Endothelial cell of umbilical vein (primary cell): ENCODE results near the gene BTN3A1. TPM values are rescaled to one million over a fixed set of nuclear protein-coding genes. Genes with fewer than 3 reads are reported as not detected.

Experiments used
- BruUV-seq: library from RNA; stranded (reverse); fragments of 400-500 nt; replicated peaks from 2 replicates; lab custom pipeline; 2021; lab: Mats Ljungman, UMichigan
- CTCF ChIA-PET: fragments of 300-600, 350-600 bp; sonication (Branson Sonifier 250); formaldehyde crosslinking; loops from one replicate; lab custom pipeline; 2021; ENCODE audit warnings: antibody characterized with exemption, inconsistent platforms; lab: Charles Lee
- POLR2A ChIA-PET: fragments of 300-600, 350-600 bp; sonication (Branson Sonifier 250); formaldehyde crosslinking; loops from one replicate; lab custom pipeline; 2021; ENCODE audit warnings: antibody characterized with exemption, inconsistent platforms; lab: Charles Lee
- DNase-seq: peaks from one replicate; pipeline ENCODE4 v3.0.0-alpha.2; 2011; ENCODE audit warnings: low read depth, low spot score
- FAIRE-seq: peaks from 2 replicates; lab custom pipeline; 2011; peaks lifted over from hg19 to GRCh38; lab: Jason Lieb, UNC
- H2AFZ ChIP-seq: 2 replicates; pipeline ENCODE4 v1.6.0; 2012; ENCODE audit warnings: low read depth, low read length, control low read depth, inconsistent platforms
- H3K27ac ChIP-seq: 2 replicates; pipeline ENCODE4 v1.5.1; 2011; ENCODE audit warnings: low read depth, mild to moderate bottlenecking, control low read depth, low read length, moderate library complexity; ENCODE audit not compliant: insufficient read depth
- H3K27me3 ChIP-seq, 2 experiments: 2 replicates each; pipeline versions ENCODE4 v1.6.0 to v1.6.1; 2011; ENCODE audit warnings: low read length in 2 of 2, mixed read lengths in 1 of 2; ENCODE audit not compliant: control insufficient read depth in 2 of 2, insufficient read depth in 2 of 2
- H3K36me3 ChIP-seq, 2 experiments: 2 replicates in 1 of 2; 3 replicates in 1 of 2; pipeline ENCODE4 v1.5.1; 2011; ENCODE audit warnings: low read length in 2 of 2, mild to moderate bottlenecking in 1 of 2, moderate library complexity in 1 of 2; ENCODE audit not compliant: control insufficient read depth in 2 of 2, insufficient read depth in 2 of 2; ENCODE audit errors: extremely low read depth in 1 of 2
- H3K4me1 ChIP-seq: 3 replicates; pipeline ENCODE4 v1.5.1; 2011; ENCODE audit warnings: mild to moderate bottlenecking, low read length; ENCODE audit not compliant: control insufficient read depth, insufficient read depth; ENCODE audit errors: extremely low read depth
- H3K4me2 ChIP-seq: 2 replicates; pipeline ENCODE4 v1.6.1; 2011; ENCODE audit warnings: low read length, control low read depth, mixed read lengths; ENCODE audit not compliant: insufficient read depth
- H3K4me3 ChIP-seq, 3 experiments: fragments of 200-600 bp in 1 of 3; sonication (generic), shearing (Covaris generic) in 1 of 3; replicated peaks in 1 of 3; 2 replicates each; pipeline ENCODE4 v1.5.1; 2011 to 2016; ENCODE audit warnings: control low read depth in 3 of 3, low read length in 3 of 3, mild to moderate bottlenecking in 2 of 3, inconsistent platforms in 1 of 3, low read depth in 1 of 3, moderate library complexity in 1 of 3; ENCODE audit not compliant: insufficient read depth in 1 of 3
- H3K79me2 ChIP-seq: 2 replicates; pipeline ENCODE4 v1.6.0; 2012; ENCODE audit warnings: low read length, inconsistent platforms; ENCODE audit not compliant: control insufficient read depth, insufficient read depth
- H3K9ac ChIP-seq: replicated peaks from 2 replicates; pipeline ENCODE3; 2011; ENCODE audit warnings: low read length, control low read depth; ENCODE audit not compliant: insufficient read depth; ENCODE audit errors: extremely low read depth
- H3K9me1 ChIP-seq: replicated peaks from 3 replicates; pipeline ENCODE4 v1.6.0; 2011; ENCODE audit warnings: mild to moderate bottlenecking, low read length; ENCODE audit not compliant: control insufficient read depth, insufficient read depth; ENCODE audit errors: extremely low read depth
- H3K9me3 ChIP-seq: replicated peaks from 2 replicates; pipeline ENCODE4 v1.5.1; 2012; ENCODE audit warnings: low read length, inconsistent platforms; ENCODE audit not compliant: control insufficient read depth, insufficient read depth
- H4K20me1 ChIP-seq: replicated peaks from 2 replicates; pipeline ENCODE3; 2011; ENCODE audit warnings: mild to moderate bottlenecking, low read length; ENCODE audit not compliant: control insufficient read depth, insufficient read depth; ENCODE audit errors: extremely low read depth
- CTCF ChIP-seq, 2 donors: IDR thresholded peaks; 1 replicate in 1 of 2; 2 replicates in 1 of 2; pipeline ENCODE4 v1.5.1; 2011; ENCODE audit warnings: low read length in 2 of 2, mild to moderate bottlenecking in 2 of 2, moderate library complexity in 2 of 2, control low read depth in 1 of 2, inconsistent platforms in 1 of 2, low read depth in 1 of 2; ENCODE audit not compliant: insufficient read depth in 1 of 2; ENCODE audit errors: extremely low read depth in 1 of 2
- EZH2 ChIP-seq: IDR thresholded peaks from 2 replicates; pipeline ENCODE4 v1.6.1; 2012; ENCODE audit warnings: borderline replicate concordance, low read depth, mild to moderate bottlenecking, moderate library complexity, low read length, inconsistent platforms; ENCODE audit not compliant: severe bottlenecking
- FOS ChIP-seq: IDR thresholded peaks from 2 replicates; pipeline ENCODE4 v1.6.1; 2011; ENCODE audit warnings: mild to moderate bottlenecking, low read length, moderate library complexity, borderline replicate concordance; ENCODE audit not compliant: insufficient read depth
- GATA2 ChIP-seq: IDR thresholded peaks from 2 replicates; pipeline ENCODE4 v1.7.0; 2011; ENCODE audit warnings: low read depth, mild to moderate bottlenecking, moderate library complexity, mixed read lengths, low read length; ENCODE audit not compliant: insufficient read length, insufficient read depth
- JUN ChIP-seq: IDR thresholded peaks from 2 replicates; pipeline ENCODE4 v1.6.1; 2011; ENCODE audit warnings: borderline replicate concordance, low read depth; ENCODE audit not compliant: insufficient read length, insufficient read depth
- MAX ChIP-seq: IDR thresholded peaks from 2 replicates; pipeline ENCODE4 v1.6.1; 2011; ENCODE audit not compliant: insufficient read depth, insufficient read length
- MYC ChIP-seq: IDR thresholded peaks from one replicate; pipeline ENCODE4 v1.6.1; 2011; ENCODE audit warnings: mild to moderate bottlenecking, low read depth, low read length
- POLR2A ChIP-seq: IDR thresholded peaks from 2 replicates; pipeline ENCODE4 v1.6.1; 2012; ENCODE audit warnings: low read depth, mild to moderate bottlenecking, control low read depth, low read length
- POLR2AphosphoS5 ChIP-seq: IDR thresholded peaks from 2 replicates; pipeline ENCODE4 v1.6.1; 2012; ENCODE audit warnings: low read depth, mild to moderate bottlenecking, control low read depth, low read length, moderate library complexity; ENCODE audit not compliant: insufficient read depth
- dilution Hi-C: fragments of 300-500 bp; cut with MboI; formaldehyde crosslinking; loops from one replicate; pipeline ENCODE4 v1.15.0; 2019; ENCODE audit warnings: low sequenced_read_pairs; ENCODE audit not compliant: extremely low pct_ligation_motif_present
- intact Hi-C: fragments of 100-400 bp; cut with micrococcal nuclease; formaldehyde crosslinking; loops from one replicate; pipeline ENCODE4 v1.10.0; 2022
- polyA plus RNA-seq, 4 experiments: library from polyadenylated mRNA; depleted of rRNA in 3 of 4; stranded (reverse) in 3 of 4; unstranded in 1 of 4; fragments of >200 nt; gene quantifications; 2 replicates each; pipeline versions ENCODE4 v1.2.1 to v1.2.3, GENCODE V29; 2011 to 2012; ENCODE audit warnings: missing spikeins in 1 of 4
- total RNA-seq: library from RNA; stranded (reverse); gene quantifications from 2 replicates; pipeline ENCODE4 v1.2.3, GENCODE V29; 2021

Gene BTN3A1
- total and polyA plus RNA-seq, 2 donors (not counting 3 experiments of a cell fraction or from before 2014, with no cell fraction given), result 7.6 to 12.1 TPM

GRCh38 chr6:26388441-26388840 lies 13.6 kb upstream of the BTN3A1 start:
- dilution Hi-C loops, result no loop called here
- Histone ChIP-seq H4K20me1 (no peaks in the 10 kb centered on the region), H2AFZ (no peak overlapping the region), H3K9me1 (no peaks in the 10 kb centered on the region), H3K4me1 (peaks cover 7% of the 10 kb centered on the region), H3K4me2 (no peak overlapping the region), H3K9me3 (no peaks in the 10 kb centered on the region), H3K9ac (no peak overlapping the region), H3K36me3 (peaks cover 0 to 5% of the 10 kb centered on the region in 2 experiments), H3K79me2 (no peaks in the 10 kb centered on the region), H3K27ac (no peak overlapping the region), H3K27me3 (no peaks in the 10 kb centered on the region), H3K4me3 (no peak overlapping the region)
- intact Hi-C loops, result no loop called here
- ChIA-PET POLR2A (no interaction called here), CTCF (no interaction called here)
- BruUV-seq, result no TSS peak
- no peak for TF ChIP-seq POLR2AphosphoS5
- TF ChIP-seq POLR2A, result no peak
- TF ChIP-seq EZH2, result no peak
- no peak for TF ChIP-seq FOS
- no peak for TF ChIP-seq GATA2
- no peak for TF ChIP-seq JUN
- no peak for TF ChIP-seq CTCF (IDR thresholded peaks at IDR 0.05; ENCODE audit: extremely low read depth in 1 of 2, insufficient read depth in 1 of 2, low read depth in 1 of 2, low read length in 2 of 2)
- no peak for TF ChIP-seq MYC
- no peak for TF ChIP-seq MAX
- DNase-seq (no peak), FAIRE-seq (peak; percentile 28)
